Activated naive CD4-positive, alpha-beta T cell treated with anti-CD3 and anti-CD28 coated beads for 36 hours (primary cell): ENCODE measurements around the gene TMEM35A. TPM values are rescaled to one million over a fixed set of nuclear protein-coding genes. Genes with fewer than 3 reads are reported as not detected.
"Not testable (repeated sequence)": the region's sequence is repeated elsewhere in the genome, so short reads cannot be mapped to it uniquely, and the experiment has no call there.

Experiments
- CTCF ChIA-PET: fragments of 350-600 bp; sonication (Branson Sonifier 250); formaldehyde crosslinking; loops from one replicate; lab custom pipeline; 2021; ENCODE audit warnings: antibody characterized with exemption; lab: Charles Lee
- DNase-seq: peaks from one replicate; pipeline ENCODE4 v3.0.0-alpha.2; 2020
- H3K27ac Mint-ChIP-seq: one replicate; pipeline ENCODE4 v1.8.0; 2021; ENCODE audit warnings: mild to moderate bottlenecking, mixed read lengths
- H3K27me3 Mint-ChIP-seq: one replicate; pipeline ENCODE4 v1.8.0; 2021; ENCODE audit warnings: low read depth, mixed read lengths
- H3K36me3 Mint-ChIP-seq: one replicate; pipeline ENCODE4 v1.8.0; 2021; ENCODE audit warnings: low read depth, mixed read lengths
- H3K4me1 Mint-ChIP-seq: one replicate; pipeline ENCODE4 v1.8.0; 2021; ENCODE audit warnings: low read depth, mixed read lengths
- H3K4me3 Mint-ChIP-seq: one replicate; pipeline ENCODE4 v1.8.0; 2021; ENCODE audit warnings: mild to moderate bottlenecking, moderate library complexity, mixed read lengths
- H3K9me3 Mint-ChIP-seq: one replicate; pipeline ENCODE4 v1.8.0; 2021; ENCODE audit warnings: mixed read lengths
- intact Hi-C: fragments of 100-400 bp; cut with micrococcal nuclease; formaldehyde crosslinking; loops from one replicate; pipeline ENCODE4 v1.15.1; 2023
- total RNA-seq, 2 experiments: library from RNA; stranded (reverse); gene quantifications; one replicate each; pipeline ENCODE4 v1.2.3, GENCODE V29; 2021

The TMEM35A gene, protein sequence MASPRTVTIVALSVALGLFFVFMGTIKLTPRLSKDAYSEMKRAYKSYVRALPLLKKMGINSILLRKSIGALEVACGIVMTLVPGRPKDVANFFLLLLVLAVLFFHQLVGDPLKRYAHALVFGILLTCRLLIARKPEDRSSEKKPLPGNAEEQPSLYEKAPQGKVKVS
- not detected for total RNA-seq

DNA sequence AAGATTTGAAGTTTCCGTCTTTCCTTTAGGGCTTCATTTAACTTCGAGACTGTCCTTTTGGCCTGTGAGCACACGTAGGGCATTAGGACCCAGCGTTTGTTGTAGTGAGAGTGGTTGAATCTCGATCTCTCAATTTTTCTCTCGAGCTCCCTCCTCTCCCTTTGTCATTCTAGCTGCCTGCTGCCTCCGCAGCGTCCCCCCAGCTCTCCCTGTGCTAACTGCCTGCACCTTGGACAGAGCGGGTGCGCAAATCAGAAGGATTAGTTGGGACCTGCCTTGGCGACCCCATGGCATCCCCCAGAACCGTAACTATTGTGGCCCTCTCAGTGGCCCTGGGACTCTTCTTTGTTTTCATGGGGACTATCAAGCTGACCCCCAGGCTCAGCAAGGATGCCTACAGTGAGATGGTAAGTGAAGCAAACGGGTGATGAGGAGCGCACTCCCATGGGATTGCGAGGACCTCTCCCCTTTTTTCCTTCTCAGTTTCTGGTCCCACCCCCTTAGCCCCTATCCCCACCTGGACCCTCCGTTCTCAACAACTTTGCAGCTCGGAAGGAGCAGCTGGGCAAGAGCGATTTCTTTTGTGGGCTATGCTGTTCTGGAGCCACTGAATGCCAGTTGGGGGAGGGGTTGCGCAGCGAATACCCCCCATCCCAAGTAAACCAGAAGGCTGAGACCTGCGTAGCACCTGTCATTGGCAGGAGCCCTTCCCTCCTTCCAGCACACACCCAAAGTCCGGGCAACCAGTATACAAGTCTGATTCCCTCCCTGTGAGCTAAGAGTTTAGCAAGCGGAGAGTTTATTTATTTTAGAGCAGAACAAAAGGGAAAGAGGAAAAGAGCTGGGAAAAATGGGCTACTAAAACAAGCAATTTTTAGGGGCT lies at the start of gene TMEM35A:
TMEM35A (plus strand) TSS at position 164 of the 883 bp plus-strand sequence; CDS start at position 288, 124 bp downstream.
- Mint-ChIP-seq H3K9me3 (no peaks in the 10 kb centered on the region), H3K27me3 (peaks cover 11% of the 10 kb centered on the region), H3K4me3 (no peak within 1 kb of the TSS), H3K36me3 (no peaks in the 10 kb centered on the region), H3K4me1 (peaks cover 8% of the 10 kb centered on the region), H3K27ac (no peak within 1 kb of the TSS)
- no peak for DNase-seq
- CTCF ChIA-PET, result no interaction called here
- intact Hi-C loops, result no loop called here

DNA sequence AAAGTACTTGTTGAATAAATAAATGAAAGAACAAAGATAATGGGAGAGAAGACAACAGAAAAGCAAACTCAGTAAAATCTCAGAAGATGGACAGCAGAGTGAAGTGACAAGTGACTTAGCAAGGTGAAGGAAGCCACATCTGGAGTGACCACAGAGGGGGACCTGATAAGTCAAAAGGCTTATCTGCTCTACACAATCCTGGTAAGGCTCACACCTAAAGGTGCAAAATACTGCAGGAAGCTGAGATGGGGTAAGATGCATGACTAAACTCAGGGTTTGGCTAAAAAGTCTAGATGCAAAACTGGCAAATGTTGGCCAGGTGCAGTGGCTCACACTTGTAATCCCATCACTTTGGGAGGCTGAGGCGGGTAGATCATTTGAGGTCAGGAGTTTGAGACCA lies 49.0 kb upstream of the TMEM35A start:
- Mint-ChIP-seq H3K27me3 (no peaks in the 10 kb centered on the region), H3K4me1 (peaks cover 9% of the 10 kb centered on the region), H3K27ac (no peak overlapping the region), H3K4me3 (no peak overlapping the region), H3K9me3 (no peaks in the 10 kb centered on the region), H3K36me3 (peaks cover 28% of the 10 kb centered on the region)
- CTCF ChIA-PET, result no interaction called here
- no peak for DNase-seq
- intact Hi-C loops, result no loop called here

DNA sequence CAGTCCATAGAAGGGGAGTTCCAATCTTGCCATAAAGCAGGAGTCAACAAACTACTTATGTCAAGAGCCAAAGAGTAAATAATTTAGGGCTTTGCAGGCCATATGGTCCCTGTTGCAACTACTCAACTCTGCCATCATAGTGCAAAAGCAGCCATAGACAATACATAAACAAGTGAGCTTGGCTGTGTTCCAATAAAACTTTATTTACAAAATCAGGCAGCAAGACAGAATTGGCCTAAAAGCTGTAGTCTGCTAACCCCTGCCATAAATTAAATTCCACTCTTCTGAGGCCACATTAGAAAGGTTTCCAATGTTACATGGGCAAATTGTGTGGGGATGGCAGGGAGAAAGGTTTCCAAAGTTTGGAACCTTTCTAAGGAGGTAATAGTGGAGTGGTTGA lies 41.4 kb upstream of the TMEM35A start:
- intact Hi-C loops, result no loop called here
- Mint-ChIP-seq H3K4me1 (peaks cover 5% of the 10 kb centered on the region), H3K27me3 (no peaks in the 10 kb centered on the region), H3K27ac (no peak overlapping the region), H3K36me3 (peaks cover 12% of the 10 kb centered on the region), H3K9me3 (no peaks in the 10 kb centered on the region), H3K4me3 (no peak overlapping the region)
- CTCF ChIA-PET, result interaction anchor here (0.6 kb wide), 1 partner anchor 199 kb away, joined by 4 read pairs; no protein-coding TSS in a partner anchor
- no peak for DNase-seq

DNA sequence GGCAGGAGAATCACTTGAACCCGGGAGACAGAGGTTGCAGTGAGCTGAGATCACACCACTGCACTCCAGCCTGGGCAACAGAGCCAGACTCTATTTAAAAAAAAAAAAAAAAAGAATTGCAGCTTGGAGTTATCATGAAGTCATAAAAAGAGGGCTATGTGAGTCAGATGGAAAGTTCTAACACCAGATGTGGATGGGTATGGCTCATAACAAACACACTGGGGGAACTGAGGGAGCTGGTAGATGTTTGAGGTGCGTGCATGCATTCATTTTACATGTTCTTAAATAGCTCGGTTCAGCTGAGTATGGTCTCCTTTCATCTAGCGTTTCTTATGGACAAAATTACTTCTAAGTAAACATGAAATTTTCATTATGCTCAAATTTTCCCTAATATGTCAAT lies 38.5 kb upstream of the TMEM35A start:
- Mint-ChIP-seq H3K27ac (no peak overlapping the region), H3K36me3 (peaks cover 17% of the 10 kb centered on the region), H3K27me3 (no peaks in the 10 kb centered on the region), H3K4me3 (no peak overlapping the region), H3K9me3 (no peaks in the 10 kb centered on the region), H3K4me1 (peaks cover 8% of the 10 kb centered on the region)
- peak; percentile 5 for DNase-seq
- intact Hi-C loops, result no loop called here
- CTCF ChIA-PET, result no interaction called here

DNA sequence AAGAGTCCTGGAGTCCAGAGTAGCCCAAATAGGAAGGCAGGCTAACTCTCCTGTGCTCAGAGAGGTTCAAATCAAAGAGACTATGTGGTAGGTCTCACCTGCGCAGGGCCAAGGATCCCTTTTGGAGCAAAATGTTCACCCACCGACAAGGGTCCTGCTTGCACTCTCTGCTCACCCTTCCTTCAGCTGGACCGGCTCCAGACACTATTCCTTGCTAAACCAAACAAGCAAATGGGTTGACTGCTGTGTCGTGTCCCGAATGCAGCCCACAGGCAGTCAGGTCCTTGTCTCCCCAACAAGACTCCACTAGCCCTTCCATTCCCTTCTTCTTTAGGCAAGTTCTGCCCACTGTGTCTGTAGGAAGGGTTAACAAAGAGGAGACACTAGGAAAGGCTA lies 27.5 kb upstream of the TMEM35A start:
- Mint-ChIP-seq H3K4me1 (peaks cover 21% of the 10 kb centered on the region), H3K9me3 (no peaks in the 10 kb centered on the region), H3K27me3 (no peaks in the 10 kb centered on the region), H3K36me3 (peaks cover 11% of the 10 kb centered on the region), H3K27ac (peak overlapping the region; percentile 95), H3K4me3 (peak overlapping the region; percentile 85)
- CTCF ChIA-PET, result no interaction called here
- DNase-seq, result no peak
- intact Hi-C loops, result loop anchor here (1.0 to 5.0 kb wide), 4 partner anchors 122 to 1106 kb away; partner anchors contain the start of genes BEX5, GLA, HNRNPH2 and RPL36A

DNA sequence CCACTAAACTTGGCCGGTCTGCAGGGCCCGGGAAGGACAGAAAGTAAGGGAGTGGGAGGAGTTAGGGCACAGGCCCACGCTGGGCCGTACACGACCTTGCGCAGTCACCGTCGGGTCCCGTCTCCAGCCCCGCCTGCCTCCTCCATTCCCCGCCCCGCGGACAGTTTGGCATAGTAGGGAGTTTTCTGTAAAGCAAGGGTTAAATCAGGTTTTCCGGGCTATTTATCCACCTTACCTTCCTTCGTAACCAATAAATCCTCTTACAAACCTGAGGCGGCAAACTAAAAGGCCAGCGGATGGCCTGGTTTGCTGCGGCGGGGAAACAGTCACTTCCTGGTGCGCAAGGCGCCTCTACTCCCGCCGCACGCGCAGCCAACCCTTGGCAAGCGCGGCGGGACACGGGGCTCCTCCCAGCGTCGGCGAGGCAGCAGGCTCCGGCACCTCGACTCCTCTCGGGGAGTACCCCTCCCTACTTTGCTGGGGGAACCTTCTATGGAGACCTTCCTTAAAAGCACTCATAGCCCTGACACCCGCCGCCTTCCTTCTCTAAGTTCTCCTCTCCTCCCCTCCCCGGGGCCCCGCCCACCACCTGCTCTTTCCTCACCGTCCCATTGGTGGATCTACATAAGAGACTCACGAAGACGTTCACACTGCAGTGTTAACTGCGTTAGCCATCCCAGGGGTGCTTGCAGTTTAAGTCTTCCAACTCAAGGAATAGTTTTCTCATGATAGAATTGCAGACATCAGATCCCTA lies 27.0 kb upstream of the TMEM35A start, which contains the start of gene TRMT2B:
TRMT2B (minus strand) TSS at position 563 of the 754 bp plus-strand sequence. CDS start 9,822 bp downstream, outside the sequence.
- Mint-ChIP-seq H3K36me3 (peaks cover 11% of the 10 kb centered on the region), H3K4me3 (peak within 1 kb of the TSS; percentile 85), H3K27ac (peak within 1 kb of the TSS; percentile 95), H3K27me3 (no peaks in the 10 kb centered on the region), H3K4me1 (peaks cover 25% of the 10 kb centered on the region), H3K9me3 (no peaks in the 10 kb centered on the region)
- DNase-seq, result peak; percentile 85
- CTCF ChIA-PET, result no interaction called here
- intact Hi-C loops, result loop anchor here (1.0 to 5.0 kb wide), 8 partner anchors 47 to 1106 kb away; partner anchors contain the start of genes BEX5, CENPI, GLA and HNRNPH2

DNA sequence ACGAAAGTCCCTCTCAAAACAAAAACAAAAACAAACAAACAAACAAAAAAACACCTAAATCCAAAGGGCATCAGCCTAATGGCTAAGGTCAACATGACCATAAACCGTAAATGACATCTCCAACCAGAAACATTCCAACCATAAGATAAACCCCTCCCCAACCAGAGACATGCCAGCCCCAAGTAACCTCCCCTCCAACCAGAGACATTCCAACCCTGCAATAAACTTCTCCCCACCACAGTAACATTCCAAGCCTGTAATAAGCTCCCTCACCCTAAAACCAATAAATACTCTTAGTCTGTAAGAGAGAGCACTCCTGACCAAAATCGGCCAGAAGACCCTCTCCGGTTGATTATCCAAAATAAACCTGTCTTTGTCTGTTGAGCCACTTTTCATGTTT lies 22.1 kb upstream of the TMEM35A start:
- H3K36me3 Mint-ChIP-seq, CTCF ChIA-PET, H3K4me3 Mint-ChIP-seq: not testable (repeated sequence)

DNA sequence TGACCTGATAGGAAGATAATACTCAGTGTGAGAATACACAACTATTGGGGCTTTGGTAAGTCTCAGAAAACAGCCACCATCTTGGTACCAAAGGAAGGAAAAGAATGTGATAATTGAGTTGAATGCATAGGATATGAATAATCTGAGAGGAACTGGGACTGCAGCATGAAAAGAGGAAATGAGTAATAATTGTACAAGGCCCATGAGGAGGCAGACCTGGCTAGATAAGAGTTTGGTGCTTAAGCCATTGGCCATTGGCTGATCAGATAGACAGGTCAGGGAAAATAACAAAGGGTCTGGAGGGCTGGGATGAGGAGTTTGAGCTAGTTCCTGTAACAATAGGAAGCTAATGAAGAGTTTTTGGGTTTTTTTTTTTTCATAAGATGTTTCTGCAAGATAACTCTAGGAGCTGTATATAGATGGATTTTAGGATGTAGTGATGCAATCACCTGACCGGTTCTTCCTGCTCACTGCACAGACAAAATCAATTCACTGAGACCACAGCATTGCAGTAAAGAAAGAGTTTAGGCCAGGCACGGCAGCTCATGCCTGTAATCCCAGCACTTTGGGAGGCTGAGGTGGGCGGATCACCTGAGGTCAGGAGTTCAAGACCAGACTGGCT lies 21.5 kb upstream of the TMEM35A start:
- peak; percentile 6 for DNase-seq
- H3K27ac Mint-ChIP-seq, result peak overlapping the region; percentile 50
- no peak overlapping the region for H3K4me3 Mint-ChIP-seq
- CTCF ChIA-PET, result no interaction called here
- peaks cover 11% of the 10 kb centered on the region for H3K4me1 Mint-ChIP-seq
- intact Hi-C loops, result no loop called here
- H3K36me3 Mint-ChIP-seq, result no peaks in the 10 kb centered on the region
- H3K9me3 Mint-ChIP-seq, result no peaks in the 10 kb centered on the region
- H3K27me3 Mint-ChIP-seq, result no peaks in the 10 kb centered on the region

More for the DNA sequence above, 22.1 kb upstream of the TMEM35A start:
- H3K27ac Mint-ChIP-seq, H3K27me3 Mint-ChIP-seq, intact Hi-C loops, H3K9me3 Mint-ChIP-seq, DNase-seq: not testable (repeated sequence)
- H3K4me1 Mint-ChIP-seq, result peaks cover 11% of the 10 kb centered on the region

DNA sequence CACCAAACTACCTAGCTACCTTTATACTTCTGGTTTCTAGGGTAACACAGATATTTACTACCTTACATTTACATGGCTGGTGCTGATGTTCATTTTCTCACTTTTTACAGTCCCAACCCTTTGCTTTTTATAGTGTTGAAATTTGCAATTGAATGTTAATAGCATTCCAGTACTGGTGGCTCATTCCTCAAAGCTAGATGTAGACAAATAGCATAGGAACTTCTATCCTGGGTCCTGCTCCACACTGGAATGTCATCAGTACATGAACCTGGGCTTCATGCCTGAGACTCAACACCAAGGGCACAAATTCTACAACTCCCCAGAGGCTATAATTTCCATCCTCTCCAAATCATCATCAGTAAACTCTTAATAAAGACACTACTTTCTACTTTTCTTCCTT lies 16.5 kb upstream of the TMEM35A start:
- H3K4me1 Mint-ChIP-seq, result peaks cover 2% of the 10 kb centered on the region
- intact Hi-C loops, result no loop called here
- no peaks in the 10 kb centered on the region for H3K9me3 Mint-ChIP-seq

DNA sequence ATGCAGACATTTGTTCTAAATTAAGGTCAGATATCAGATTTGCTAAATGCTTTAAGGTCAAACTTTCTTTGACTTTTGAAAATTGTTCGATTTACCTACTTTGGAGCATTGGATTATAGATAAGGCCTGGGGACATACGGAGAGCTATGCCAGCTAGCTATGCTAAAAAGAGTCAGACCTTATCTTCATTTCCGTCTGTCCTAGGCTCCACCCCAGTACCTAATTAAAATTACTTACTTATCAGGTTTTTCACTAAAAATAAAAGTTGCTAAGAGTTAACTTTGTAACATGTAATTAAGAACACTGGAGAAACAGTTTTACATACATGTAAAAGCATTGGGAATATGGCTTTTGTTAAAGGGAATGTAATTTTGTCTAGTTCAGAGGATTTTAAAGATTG lies 7.1 kb upstream of the TMEM35A start:
- intact Hi-C loops, result no loop called here
- Mint-ChIP-seq H3K27me3 (no peaks in the 10 kb centered on the region), H3K36me3 (no peaks in the 10 kb centered on the region), H3K4me1 (no peaks in the 10 kb centered on the region), H3K4me3 (no peak overlapping the region), H3K9me3 (no peaks in the 10 kb centered on the region), H3K27ac (no peak overlapping the region)
- CTCF ChIA-PET, result no interaction called here
- no peak for DNase-seq

More for the DNA sequence above, 16.5 kb upstream of the TMEM35A start:
- no peak overlapping the region for H3K27ac Mint-ChIP-seq
- H3K36me3 Mint-ChIP-seq, result no peaks in the 10 kb centered on the region
- no peak overlapping the region for H3K4me3 Mint-ChIP-seq
- CTCF ChIA-PET, result no interaction called here
- no peak for DNase-seq
- peaks cover 3% of the 10 kb centered on the region for H3K27me3 Mint-ChIP-seq

DNA sequence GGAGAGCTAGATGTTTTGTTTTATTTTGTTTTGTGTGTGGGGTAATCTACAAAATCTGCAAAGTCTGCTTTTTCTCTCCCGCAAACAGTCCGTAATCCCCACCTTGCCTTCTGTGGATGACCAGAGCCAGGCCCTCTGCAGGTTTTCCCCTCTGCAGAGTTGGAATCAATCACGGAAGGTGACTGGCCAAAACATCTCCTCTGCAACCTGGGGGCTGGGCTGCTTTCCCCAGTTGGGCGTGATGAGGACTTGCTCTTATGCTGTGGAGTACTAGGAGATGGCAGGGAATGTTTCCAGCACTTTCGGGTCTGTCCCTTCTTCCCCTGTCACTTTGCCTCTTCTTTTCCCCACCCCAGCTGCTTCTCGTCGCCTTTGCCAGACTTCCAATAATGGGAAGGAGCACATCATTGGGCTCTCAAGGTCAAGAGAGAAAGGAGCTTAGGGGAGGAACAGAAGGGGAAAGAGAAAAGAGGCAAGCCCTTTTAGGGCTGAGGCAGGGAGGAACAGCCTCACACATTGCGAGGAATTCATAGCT lies 1.1 kb downstream of the TMEM35A start:
- intact Hi-C loops, result no loop called here
- no peak for DNase-seq
- CTCF ChIA-PET, result interaction anchor here (0.5 to 1.1 kb wide), 3 partner anchors 41 to 311 kb away, joined by 3 read pairs; partner anchors contain the start of gene RPL36A
- no peak overlapping the region for H3K4me3 Mint-ChIP-seq
- H3K4me1 Mint-ChIP-seq, result peaks cover 8% of the 10 kb centered on the region
- no peaks in the 10 kb centered on the region for H3K36me3 Mint-ChIP-seq
- H3K27ac Mint-ChIP-seq, result no peak overlapping the region
- H3K9me3 Mint-ChIP-seq, result no peaks in the 10 kb centered on the region
- peaks cover 11% of the 10 kb centered on the region for H3K27me3 Mint-ChIP-seq
